K562 (cell line): Measurements from ENCODE around the gene LPCAT3. TPM values are rescaled to one million over a fixed set of nuclear protein-coding genes. Genes with fewer than 3 reads are reported as not detected.

ENCODE experiments used
- CBFA2T2 ChIP-seq: fragments of 450-650 bp; conservative IDR thresholded peaks from 2 replicates; pipeline ENCODE4 v1.6.1; 2017; ENCODE audit warnings: mild to moderate bottlenecking
- CBFA2T3 ChIP-seq: fragments of 450-650 bp; IDR thresholded peaks from 2 replicates; pipeline ENCODE4 v1.6.1; 2017
- CBX2 ChIP-seq: fragments of 200-600 bp; sonication (generic); IDR thresholded peaks from one replicate; pipeline ENCODE4 v1.6.1; 2012; ENCODE audit warnings: mild to moderate bottlenecking, low read length, inconsistent platforms; ENCODE audit not compliant: insufficient read depth, poor library complexity, severe bottlenecking
- CXXC5 ChIP-seq: fragments of 250-450 bp; sonication (Bioruptor Pico); IDR thresholded peaks from 2 replicates; pipeline ENCODE4 v1.8.0; 2022; ENCODE audit warnings: inconsistent platforms, mild to moderate bottlenecking, moderate library complexity
- HDAC6 ChIP-seq: IDR thresholded peaks from 2 replicates; pipeline ENCODE4 v1.6.1; 2012; ENCODE audit warnings: low read depth, mild to moderate bottlenecking, control low read depth, inconsistent platforms, low read length, moderate library complexity
- HNRNPH1 ChIP-seq: fragments of 200-400 bp; formaldehyde crosslinking; optimal IDR thresholded peaks from 2 replicates; pipeline ENCODE3; 2017; ENCODE audit warnings: low read depth, mild to moderate bottlenecking, low read length, moderate library complexity
- HOXB6 ChIP-seq: fragments of 250-450 bp; sonication (Bioruptor Pico); IDR thresholded peaks from 2 replicates; pipeline ENCODE4 v1.5.1; 2022; ENCODE audit warnings: mild to moderate bottlenecking, borderline replicate concordance
- KLF16 ChIP-seq: IDR thresholded peaks from 2 replicates; pipeline ENCODE4 v1.6.1; 2016; ENCODE audit warnings: antibody characterized with exemption
- MCM3 ChIP-seq: fragments of 450-650 bp; IDR thresholded peaks from 2 replicates; pipeline ENCODE4 v1.6.1; 2016
- MTF1 ChIP-seq: fragments of 250-450 bp; sonication (Bioruptor Pico); IDR thresholded peaks from 2 replicates; pipeline ENCODE4 v1.9.0; 2021; ENCODE audit warnings: moderate library complexity, mild to moderate bottlenecking, inconsistent platforms, borderline replicate concordance
- NBN ChIP-seq: fragments of 450-650 bp; IDR thresholded peaks from 2 replicates; pipeline ENCODE4 v1.6.1; 2016; ENCODE audit warnings: low read depth, mild to moderate bottlenecking
- NCOR1 ChIP-seq: fragments of 450-650 bp; IDR thresholded peaks from 2 replicates; pipeline ENCODE4 v1.6.1; 2016; ENCODE audit warnings: mild to moderate bottlenecking, moderate library complexity
- PHTF2 ChIP-seq: fragments of 250-450 bp; sonication (Bioruptor Pico); IDR thresholded peaks from 2 replicates; pipeline ENCODE4 v1.5.0; 2021; ENCODE audit warnings: mild to moderate bottlenecking
- SAFB2 ChIP-seq: fragments of 200-400 bp; formaldehyde crosslinking; IDR thresholded peaks from 2 replicates; pipeline ENCODE4 v1.6.1; 2018; ENCODE audit warnings: borderline replicate concordance, low read length, low read depth, moderate library complexity; ENCODE audit not compliant: severe bottlenecking
- SETDB1 ChIP-seq: IDR thresholded peaks from one replicate; pipeline ENCODE4 v1.6.1; 2012; ENCODE audit warnings: low read length, control low read depth, inconsistent platforms
- SMARCA4 ChIP-seq: fragments of 450-650 bp; IDR thresholded peaks from 2 replicates; pipeline ENCODE4 v1.6.1; 2016
- TCF3 ChIP-seq: sonication (generic); formaldehyde crosslinking; IDR thresholded peaks from 2 replicates; pipeline ENCODE4 v1.4.0; 2020; ENCODE audit warnings: mild to moderate bottlenecking, missing genetic modification reagents
- XRCC4 ChIP-seq: IDR thresholded peaks from one replicate; pipeline ENCODE4 v1.6.1; 2011; ENCODE audit not compliant: insufficient read depth, insufficient read length; ENCODE audit errors: extremely low read depth
- XRCC5 ChIP-seq: fragments of 200-400 bp; formaldehyde crosslinking; IDR thresholded peaks from 2 replicates; pipeline ENCODE4 v1.6.1; 2017; ENCODE audit warnings: low read depth, mild to moderate bottlenecking, low read length
- ZNF146 ChIP-seq: IDR thresholded peaks from one replicate; pipeline ENCODE4 v1.6.1; 2018; ENCODE audit warnings: missing compliant biosample characterization; ENCODE audit not compliant: unreplicated experiment
- ZNF780A ChIP-seq: fragments of 250-450 bp; sonication (Bioruptor Pico); IDR thresholded peaks from 2 replicates; pipeline ENCODE4 v1.5.0; 2021; ENCODE audit warnings: mild to moderate bottlenecking
- polyA plus RNA-seq, 8 experiments: library from polyadenylated mRNA; depleted of rRNA in 4 of 8; stranded (reverse) in 5 of 8; unstranded in 3 of 8; fragments of >200 nt; fragmentation: Nextera tagmentation in 2 of 8; fragmentation: Illumina TruSeq in 1 of 8; extraction: Ambion mirVana in 2 of 8; extraction: Trizol in 1 of 8; gene quantifications; 2 replicates each; pipeline versions ENCODE4 v1.2.1 to v1.2.3, GENCODE V29; 2011 to 2014; ENCODE audit warnings: inconsistent platforms in 1 of 8, missing spikeins in 1 of 8
- total RNA-seq, 7 experiments: library from RNA; depleted of rRNA in 6 of 7; stranded (reverse); fragments of >200 nt in 6 of 7; fragmentation: Illumina TruSeq in 2 of 7; extraction: Trizol in 2 of 7; gene quantifications; 2 replicates each; pipeline versions ENCODE4 v1.2.1 to v1.2.3, GENCODE V29; 2011 to 2021; ENCODE audit warnings: low replicate concordance in 1 of 7
- TF ChIP-seq, protein P1 (sequence below): sonication (generic); formaldehyde crosslinking; IDR thresholded peaks from 2 replicates; pipeline ENCODE4 v1.9.0; 2022; ENCODE audit warnings: mild to moderate bottlenecking, missing genetic modification reagents
- TF ChIP-seq, protein P2 (sequence below): IDR thresholded peaks from 2 replicates; pipeline ENCODE4 v1.6.1; 2011; ENCODE audit warnings: borderline replicate concordance, low read depth, mild to moderate bottlenecking, moderate library complexity, low read length; ENCODE audit not compliant: insufficient read depth, poor library complexity, severe bottlenecking
- TF ChIP-seq, protein P3 (sequence below), 2 experiments: IDR thresholded peaks in 1 of 2; conservative IDR thresholded peaks in 1 of 2; 2 replicates each; pipeline ENCODE4 v1.6.1; 2016; ENCODE audit warnings: low read depth in 2 of 2, mild to moderate bottlenecking in 1 of 2, missing compliant biosample characterization in 1 of 2, missing genetic modification characterization in 1 of 2, moderate library complexity in 1 of 2
- TF ChIP-seq, protein P4 (sequence below): fragments of 250-450 bp; sonication (Bioruptor Pico); IDR thresholded peaks from 2 replicates; pipeline ENCODE4 v1.6.1; 2021; ENCODE audit warnings: mild to moderate bottlenecking

LPCAT3 gene
- total and polyA plus RNA-seq, 9 of the 15 experiments (the other 6 are each of a cell fraction or from before 2014, with no cell fraction given): 4.9 to 52.5 (median 25.3) TPM

DNA sequence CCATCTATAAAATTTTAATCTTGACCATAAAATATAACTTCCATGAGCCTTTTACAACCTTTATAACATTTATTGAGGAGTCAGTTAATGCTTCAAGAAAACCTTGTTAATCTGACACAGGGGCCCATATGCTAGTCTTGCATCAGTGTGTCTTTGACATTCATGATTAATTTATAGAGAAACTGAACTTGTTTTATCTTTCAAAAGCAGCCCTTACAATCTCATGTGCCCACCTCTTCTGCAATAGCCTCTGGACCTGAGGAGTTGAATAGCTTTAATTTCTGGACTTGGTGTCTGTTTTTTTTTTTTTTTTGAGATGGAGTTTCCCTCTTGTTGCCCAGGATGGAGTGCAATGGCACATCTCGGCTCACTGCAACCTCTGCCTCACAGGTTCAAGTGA, 8.6 kb upstream of the LPCAT3 start (continued):
- TF ChIP-seq CBFA2T2: peak; percentile 70
- TF ChIP-seq, protein P1, sequence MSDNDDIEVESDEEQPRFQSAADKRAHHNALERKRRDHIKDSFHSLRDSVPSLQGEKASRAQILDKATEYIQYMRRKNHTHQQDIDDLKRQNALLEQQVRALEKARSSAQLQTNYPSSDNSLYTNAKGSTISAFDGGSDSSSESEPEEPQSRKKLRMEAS (CRISPR knock-in tag): no peak
- no peak for TF ChIP-seq NBN
- TF ChIP-seq XRCC4: no peak
- no peak for TF ChIP-seq KLF16
- TF ChIP-seq SMARCA4: peak; percentile 57; the same call in 1 of the 2 replicates
- TF ChIP-seq, protein P2, sequence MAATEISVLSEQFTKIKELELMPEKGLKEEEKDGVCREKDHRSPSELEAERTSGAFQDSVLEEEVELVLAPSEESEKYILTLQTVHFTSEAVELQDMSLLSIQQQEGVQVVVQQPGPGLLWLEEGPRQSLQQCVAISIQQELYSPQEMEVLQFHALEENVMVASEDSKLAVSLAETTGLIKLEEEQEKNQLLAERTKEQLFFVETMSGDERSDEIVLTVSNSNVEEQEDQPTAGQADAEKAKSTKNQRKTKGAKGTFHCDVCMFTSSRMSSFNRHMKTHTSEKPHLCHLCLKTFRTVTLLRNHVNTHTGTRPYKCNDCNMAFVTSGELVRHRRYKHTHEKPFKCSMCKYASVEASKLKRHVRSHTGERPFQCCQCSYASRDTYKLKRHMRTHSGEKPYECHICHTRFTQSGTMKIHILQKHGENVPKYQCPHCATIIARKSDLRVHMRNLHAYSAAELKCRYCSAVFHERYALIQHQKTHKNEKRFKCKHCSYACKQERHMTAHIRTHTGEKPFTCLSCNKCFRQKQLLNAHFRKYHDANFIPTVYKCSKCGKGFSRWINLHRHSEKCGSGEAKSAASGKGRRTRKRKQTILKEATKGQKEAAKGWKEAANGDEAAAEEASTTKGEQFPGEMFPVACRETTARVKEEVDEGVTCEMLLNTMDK: no peak
- TF ChIP-seq, protein P3, sequence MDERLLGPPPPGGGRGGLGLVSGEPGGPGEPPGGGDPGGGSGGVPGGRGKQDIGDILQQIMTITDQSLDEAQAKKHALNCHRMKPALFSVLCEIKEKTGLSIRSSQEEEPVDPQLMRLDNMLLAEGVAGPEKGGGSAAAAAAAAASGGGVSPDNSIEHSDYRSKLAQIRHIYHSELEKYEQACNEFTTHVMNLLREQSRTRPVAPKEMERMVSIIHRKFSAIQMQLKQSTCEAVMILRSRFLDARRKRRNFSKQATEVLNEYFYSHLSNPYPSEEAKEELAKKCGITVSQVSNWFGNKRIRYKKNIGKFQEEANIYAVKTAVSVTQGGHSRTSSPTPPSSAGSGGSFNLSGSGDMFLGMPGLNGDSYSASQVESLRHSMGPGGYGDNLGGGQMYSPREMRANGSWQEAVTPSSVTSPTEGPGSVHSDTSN (CRISPR knock-in tag; IDR thresholded peaks at IDR 0.05; ENCODE audit: low read depth): no peak
- TF ChIP-seq, protein P3 (tag; conservative IDR thresholded peaks at IDR 0.05; ENCODE audit: low read depth): peak; percentile 73
- peak; percentile 83 for TF ChIP-seq CBFA2T3
- TF ChIP-seq HNRNPH1: no peak
- TF ChIP-seq, protein P4, sequence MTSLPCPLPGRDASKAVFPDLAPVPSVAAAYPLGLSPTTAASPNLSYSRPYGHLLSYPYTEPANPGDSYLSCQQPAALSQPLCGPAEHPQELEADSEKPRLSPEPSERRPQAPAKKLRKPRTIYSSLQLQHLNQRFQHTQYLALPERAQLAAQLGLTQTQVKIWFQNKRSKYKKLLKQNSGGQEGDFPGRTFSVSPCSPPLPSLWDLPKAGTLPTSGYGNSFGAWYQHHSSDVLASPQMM (CRISPR knock-in tag): no peak
- TF ChIP-seq NCOR1: peak; percentile 24; the same call in 1 of the 2 replicates
- TF ChIP-seq ZNF146 (CRISPR knock-in tag): no peak
- TF ChIP-seq ZNF780A (CRISPR knock-in tag): no peak
- no peak for TF ChIP-seq CBX2
- no peak for TF ChIP-seq HDAC6
- TF ChIP-seq HOXB6 (CRISPR knock-in tag): no peak
- TF ChIP-seq SAFB2: no peak
- TF ChIP-seq PHTF2 (CRISPR knock-in tag): no peak
- no peak for TF ChIP-seq MTF1
- peak; percentile 78 for TF ChIP-seq TCF3 (CRISPR knock-in tag)
- TF ChIP-seq SETDB1: no peak
- TF ChIP-seq XRCC5: no peak
- no peak for TF ChIP-seq CXXC5 (CRISPR knock-in tag)
- no peak for TF ChIP-seq MCM3
